ENCODE data around the gene ACBD6.
A peak's percentile ranks its signal among the peaks of the same experiment; 100 is the strongest.

Gene ACBD6

GRCh38 chr1:180482425-180483275, 19.7 kb downstream of the ACBD6 start:
- DNase-seq (ENCODE audit: low read depth in 1 of 2, low spot score in 1 of 2): peak in 1 of 2 experiments; percentile 51
- TF ChIP-seq REST (IDR thresholded peaks at IDR 0.05; ENCODE audit: insufficient replicate concordance, low read depth): no peak
- TF ChIP-seq CTCF (IDR thresholded peaks at IDR 0.05; ENCODE audit: insufficient read depth, low read length): peak; percentile 56
- peak; percentile 57; the same call in 1 of the 2 replicates for TF ChIP-seq SPI1 (IDR thresholded peaks at IDR 0.05; ENCODE audit: borderline replicate concordance, low read depth)
- H3K27me3 ChIP-seq (ENCODE audit: insufficient read depth, poor library complexity, severe bottlenecking): no peaks in the 10 kb centered on the region
- peak overlapping the region; percentile 2; the same call in 1 of the 2 replicates for H3K27ac ChIP-seq (replicated peaks)
- H3K4me3 ChIP-seq (replicated peaks; ENCODE audit: insufficient read depth, low read length): no peak overlapping the region

- no peak for TF ChIP-seq POLR2AphosphoS5 (IDR thresholded peaks at IDR 0.05; ENCODE audit: low read depth)
- no peak for TF ChIP-seq CTCF (IDR thresholded peaks at IDR 0.05; ENCODE audit: insufficient read depth, low read length)
- TF ChIP-seq GABPA (IDR thresholded peaks at IDR 0.05; ENCODE audit: low read depth): no peak
- TF ChIP-seq REST (IDR thresholded peaks at IDR 0.05; ENCODE audit: insufficient replicate concordance, low read depth): no peak
- TF ChIP-seq SPI1 (IDR thresholded peaks at IDR 0.05; ENCODE audit: borderline replicate concordance, low read depth): no peak
- H3K4me3 ChIP-seq (replicated peaks; ENCODE audit: insufficient read depth, low read length): no peak overlapping the region
- H3K27ac ChIP-seq (replicated peaks): no peak overlapping the region
- no peaks in the 10 kb centered on the region for H3K27me3 ChIP-seq (ENCODE audit: insufficient read depth, poor library complexity, severe bottlenecking)
- no peak for DNase-seq (ENCODE audit: low read depth in 1 of 2, low spot score in 1 of 2)
Measured at GRCh38 chr1:180470031-180470430, 32.3 kb downstream of the ACBD6 start.

GRCh38 chr1:180468311-180468710, 34.1 kb downstream of the ACBD6 start:
- no peak for DNase-seq (ENCODE audit: low read depth in 1 of 2, low spot score in 1 of 2)
- TF ChIP-seq GABPA (IDR thresholded peaks at IDR 0.05; ENCODE audit: low read depth) (no peak), SPI1 (IDR thresholded peaks at IDR 0.05; ENCODE audit: borderline replicate concordance, low read depth) (no peak), REST (IDR thresholded peaks at IDR 0.05; ENCODE audit: insufficient replicate concordance, low read depth) (no peak)
- Histone ChIP-seq H3K4me3 (replicated peaks; ENCODE audit: insufficient read depth, low read length) (no peak overlapping the region), H3K27me3 (ENCODE audit: insufficient read depth, poor library complexity, severe bottlenecking) (no peaks in the 10 kb centered on the region), H3K27ac (replicated peaks) (no peak overlapping the region)
